Endothelial cell of umbilical vein (primary cell): ENCODE measurements around the gene SH3TC1. TPM values are rescaled to one million over a fixed set of nuclear protein-coding genes. Genes with fewer than 3 reads are reported as not detected.

ENCODE experiments used
- BruUV-seq: library from RNA; stranded (reverse); fragments of 400-500 nt; replicated peaks from 2 replicates; lab custom pipeline; 2021; lab: Mats Ljungman, UMichigan
- CTCF ChIA-PET: fragments of 300-600, 350-600 bp; sonication (Branson Sonifier 250); formaldehyde crosslinking; loops from one replicate; lab custom pipeline; 2021; ENCODE audit warnings: antibody characterized with exemption, inconsistent platforms; lab: Charles Lee
- POLR2A ChIA-PET: fragments of 300-600, 350-600 bp; sonication (Branson Sonifier 250); formaldehyde crosslinking; loops from one replicate; lab custom pipeline; 2021; ENCODE audit warnings: antibody characterized with exemption, inconsistent platforms; lab: Charles Lee
- DNase-seq: peaks from one replicate; pipeline ENCODE4 v3.0.0-alpha.2; 2011; ENCODE audit warnings: low read depth, low spot score
- FAIRE-seq: peaks from 2 replicates; lab custom pipeline; 2011; peaks lifted over from hg19 to GRCh38; lab: Jason Lieb, UNC
- H2AFZ ChIP-seq: 2 replicates; pipeline ENCODE4 v1.6.0; 2012; ENCODE audit warnings: low read depth, low read length, control low read depth, inconsistent platforms
- H3K27ac ChIP-seq: 2 replicates; pipeline ENCODE4 v1.5.1; 2011; ENCODE audit warnings: low read depth, mild to moderate bottlenecking, control low read depth, low read length, moderate library complexity; ENCODE audit not compliant: insufficient read depth
- H3K27me3 ChIP-seq, 2 experiments: 2 replicates each; pipeline versions ENCODE4 v1.6.0 to v1.6.1; 2011; ENCODE audit warnings: low read length in 2 of 2, mixed read lengths in 1 of 2; ENCODE audit not compliant: control insufficient read depth in 2 of 2, insufficient read depth in 2 of 2
- H3K36me3 ChIP-seq, 2 experiments: 2 replicates in 1 of 2; 3 replicates in 1 of 2; pipeline ENCODE4 v1.5.1; 2011; ENCODE audit warnings: low read length in 2 of 2, mild to moderate bottlenecking in 1 of 2, moderate library complexity in 1 of 2; ENCODE audit not compliant: control insufficient read depth in 2 of 2, insufficient read depth in 2 of 2; ENCODE audit errors: extremely low read depth in 1 of 2
- H3K4me1 ChIP-seq: 3 replicates; pipeline ENCODE4 v1.5.1; 2011; ENCODE audit warnings: mild to moderate bottlenecking, low read length; ENCODE audit not compliant: control insufficient read depth, insufficient read depth; ENCODE audit errors: extremely low read depth
- H3K4me2 ChIP-seq: 2 replicates; pipeline ENCODE4 v1.6.1; 2011; ENCODE audit warnings: low read length, control low read depth, mixed read lengths; ENCODE audit not compliant: insufficient read depth
- H3K4me3 ChIP-seq, 3 experiments: fragments of 200-600 bp in 1 of 3; sonication (generic), shearing (Covaris generic) in 1 of 3; replicated peaks in 1 of 3; 2 replicates each; pipeline ENCODE4 v1.5.1; 2011 to 2016; ENCODE audit warnings: control low read depth in 3 of 3, low read length in 3 of 3, mild to moderate bottlenecking in 2 of 3, inconsistent platforms in 1 of 3, low read depth in 1 of 3, moderate library complexity in 1 of 3; ENCODE audit not compliant: insufficient read depth in 1 of 3
- H3K79me2 ChIP-seq: 2 replicates; pipeline ENCODE4 v1.6.0; 2012; ENCODE audit warnings: low read length, inconsistent platforms; ENCODE audit not compliant: control insufficient read depth, insufficient read depth
- H3K9ac ChIP-seq: replicated peaks from 2 replicates; pipeline ENCODE3; 2011; ENCODE audit warnings: low read length, control low read depth; ENCODE audit not compliant: insufficient read depth; ENCODE audit errors: extremely low read depth
- H3K9me1 ChIP-seq: replicated peaks from 3 replicates; pipeline ENCODE4 v1.6.0; 2011; ENCODE audit warnings: mild to moderate bottlenecking, low read length; ENCODE audit not compliant: control insufficient read depth, insufficient read depth; ENCODE audit errors: extremely low read depth
- H3K9me3 ChIP-seq: replicated peaks from 2 replicates; pipeline ENCODE4 v1.5.1; 2012; ENCODE audit warnings: low read length, inconsistent platforms; ENCODE audit not compliant: control insufficient read depth, insufficient read depth
- H4K20me1 ChIP-seq: replicated peaks from 2 replicates; pipeline ENCODE3; 2011; ENCODE audit warnings: mild to moderate bottlenecking, low read length; ENCODE audit not compliant: control insufficient read depth, insufficient read depth; ENCODE audit errors: extremely low read depth
- EZH2 ChIP-seq: IDR thresholded peaks from 2 replicates; pipeline ENCODE4 v1.6.1; 2012; ENCODE audit warnings: borderline replicate concordance, low read depth, mild to moderate bottlenecking, moderate library complexity, low read length, inconsistent platforms; ENCODE audit not compliant: severe bottlenecking
- FOS ChIP-seq: IDR thresholded peaks from 2 replicates; pipeline ENCODE4 v1.6.1; 2011; ENCODE audit warnings: mild to moderate bottlenecking, low read length, moderate library complexity, borderline replicate concordance; ENCODE audit not compliant: insufficient read depth
- GATA2 ChIP-seq: IDR thresholded peaks from 2 replicates; pipeline ENCODE4 v1.7.0; 2011; ENCODE audit warnings: low read depth, mild to moderate bottlenecking, moderate library complexity, mixed read lengths, low read length; ENCODE audit not compliant: insufficient read length, insufficient read depth
- JUN ChIP-seq: IDR thresholded peaks from 2 replicates; pipeline ENCODE4 v1.6.1; 2011; ENCODE audit warnings: borderline replicate concordance, low read depth; ENCODE audit not compliant: insufficient read length, insufficient read depth
- MYC ChIP-seq: IDR thresholded peaks from one replicate; pipeline ENCODE4 v1.6.1; 2011; ENCODE audit warnings: mild to moderate bottlenecking, low read depth, low read length
- POLR2A ChIP-seq: IDR thresholded peaks from 2 replicates; pipeline ENCODE4 v1.6.1; 2012; ENCODE audit warnings: low read depth, mild to moderate bottlenecking, control low read depth, low read length
- POLR2AphosphoS5 ChIP-seq: IDR thresholded peaks from 2 replicates; pipeline ENCODE4 v1.6.1; 2012; ENCODE audit warnings: low read depth, mild to moderate bottlenecking, control low read depth, low read length, moderate library complexity; ENCODE audit not compliant: insufficient read depth
- dilution Hi-C: fragments of 300-500 bp; cut with MboI; formaldehyde crosslinking; loops from one replicate; pipeline ENCODE4 v1.15.0; 2019; ENCODE audit warnings: low sequenced_read_pairs; ENCODE audit not compliant: extremely low pct_ligation_motif_present
- intact Hi-C: fragments of 100-400 bp; cut with micrococcal nuclease; formaldehyde crosslinking; loops from one replicate; pipeline ENCODE4 v1.10.0; 2022
- polyA plus RNA-seq, 4 experiments: library from polyadenylated mRNA; depleted of rRNA in 3 of 4; stranded (reverse) in 3 of 4; unstranded in 1 of 4; fragments of >200 nt; gene quantifications; 2 replicates each; pipeline versions ENCODE4 v1.2.1 to v1.2.3, GENCODE V29; 2011 to 2012; ENCODE audit warnings: missing spikeins in 1 of 4
- total RNA-seq: library from RNA; stranded (reverse); gene quantifications from 2 replicates; pipeline ENCODE4 v1.2.3, GENCODE V29; 2021
- TF ChIP-seq, protein P1 (sequence below), 2 donors: IDR thresholded peaks; 1 replicate in 1 of 2; 2 replicates in 1 of 2; pipeline ENCODE4 v1.5.1; 2011; ENCODE audit warnings: low read length in 2 of 2, mild to moderate bottlenecking in 2 of 2, moderate library complexity in 2 of 2, control low read depth in 1 of 2, inconsistent platforms in 1 of 2, low read depth in 1 of 2; ENCODE audit not compliant: insufficient read depth in 1 of 2; ENCODE audit errors: extremely low read depth in 1 of 2
- TF ChIP-seq, protein P2 (sequence below): IDR thresholded peaks from 2 replicates; pipeline ENCODE4 v1.6.1; 2011; ENCODE audit not compliant: insufficient read depth, insufficient read length

SH3TC1 gene
- total and polyA plus RNA-seq, 2 donors (not counting 3 experiments of a cell fraction or from before 2014, with no cell fraction given) = 96.5 to 192 TPM

DNA sequence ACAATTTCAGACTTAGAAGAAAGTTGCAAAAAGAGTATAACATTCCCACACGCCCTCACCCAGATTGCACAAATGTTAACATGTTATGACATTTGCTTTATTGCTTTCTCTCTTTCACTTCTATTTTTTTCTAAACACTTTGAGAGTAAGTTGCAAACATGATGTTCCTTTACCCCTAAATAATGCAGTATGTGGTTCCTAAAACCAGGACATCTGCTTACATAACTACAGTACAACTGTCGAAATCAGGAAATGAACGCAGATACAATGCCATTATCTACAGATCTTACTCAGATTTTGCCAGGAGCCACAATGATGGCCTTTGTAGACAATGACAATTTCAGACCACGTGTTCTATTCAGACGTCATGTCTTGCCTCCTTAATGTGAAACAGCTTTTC lies 22.4 kb downstream of the SH3TC1 start:
- intact Hi-C loops = no loop called here
- no peak for FAIRE-seq
- no TSS peak for BruUV-seq
- TF ChIP-seq, protein P1, sequence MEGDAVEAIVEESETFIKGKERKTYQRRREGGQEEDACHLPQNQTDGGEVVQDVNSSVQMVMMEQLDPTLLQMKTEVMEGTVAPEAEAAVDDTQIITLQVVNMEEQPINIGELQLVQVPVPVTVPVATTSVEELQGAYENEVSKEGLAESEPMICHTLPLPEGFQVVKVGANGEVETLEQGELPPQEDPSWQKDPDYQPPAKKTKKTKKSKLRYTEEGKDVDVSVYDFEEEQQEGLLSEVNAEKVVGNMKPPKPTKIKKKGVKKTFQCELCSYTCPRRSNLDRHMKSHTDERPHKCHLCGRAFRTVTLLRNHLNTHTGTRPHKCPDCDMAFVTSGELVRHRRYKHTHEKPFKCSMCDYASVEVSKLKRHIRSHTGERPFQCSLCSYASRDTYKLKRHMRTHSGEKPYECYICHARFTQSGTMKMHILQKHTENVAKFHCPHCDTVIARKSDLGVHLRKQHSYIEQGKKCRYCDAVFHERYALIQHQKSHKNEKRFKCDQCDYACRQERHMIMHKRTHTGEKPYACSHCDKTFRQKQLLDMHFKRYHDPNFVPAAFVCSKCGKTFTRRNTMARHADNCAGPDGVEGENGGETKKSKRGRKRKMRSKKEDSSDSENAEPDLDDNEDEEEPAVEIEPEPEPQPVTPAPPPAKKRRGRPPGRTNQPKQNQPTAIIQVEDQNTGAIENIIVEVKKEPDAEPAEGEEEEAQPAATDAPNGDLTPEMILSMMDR (IDR thresholded peaks at IDR 0.05; ENCODE audit: extremely low read depth in 1 of 2, insufficient read depth in 1 of 2, low read depth in 1 of 2, low read length in 2 of 2) = no peak
- TF ChIP-seq MYC (no peak), FOS (no peak), EZH2 (no peak), POLR2AphosphoS5 (no peak)
- no peak overlapping the region for H2AFZ ChIP-seq
- H3K9me1 ChIP-seq = no peaks in the 10 kb centered on the region
- no peaks in the 10 kb centered on the region for H3K79me2 ChIP-seq
- no peaks in the 10 kb centered on the region for H3K4me1 ChIP-seq
- H4K20me1 ChIP-seq = no peaks in the 10 kb centered on the region
- H3K36me3 ChIP-seq = peaks cover 28 to 82% of the 10 kb centered on the region in 2 experiments
- H3K27me3 ChIP-seq = no peaks in the 10 kb centered on the region
- no peaks in the 10 kb centered on the region for H3K9me3 ChIP-seq
- H3K4me2 ChIP-seq = no peak overlapping the region
- H3K9ac ChIP-seq = no peak overlapping the region
- no peak overlapping the region for H3K27ac ChIP-seq
- dilution Hi-C loops = no loop called here
- POLR2A ChIA-PET = interaction anchor here (0.9 kb wide), 1 partner anchor 23 kb away, joined by 3 read pairs; the partner anchor contains the start of gene SH3TC1
- DNase-seq = no peak
- CTCF ChIA-PET = interaction anchor here (0.8 to 3.3 kb wide), 4 partner anchors 21 to 189 kb away, joined by 3 to 29 read pairs (median 3); partner anchors contain the start of gene SH3TC1
- no peak overlapping the region for H3K4me3 ChIP-seq

DNA sequence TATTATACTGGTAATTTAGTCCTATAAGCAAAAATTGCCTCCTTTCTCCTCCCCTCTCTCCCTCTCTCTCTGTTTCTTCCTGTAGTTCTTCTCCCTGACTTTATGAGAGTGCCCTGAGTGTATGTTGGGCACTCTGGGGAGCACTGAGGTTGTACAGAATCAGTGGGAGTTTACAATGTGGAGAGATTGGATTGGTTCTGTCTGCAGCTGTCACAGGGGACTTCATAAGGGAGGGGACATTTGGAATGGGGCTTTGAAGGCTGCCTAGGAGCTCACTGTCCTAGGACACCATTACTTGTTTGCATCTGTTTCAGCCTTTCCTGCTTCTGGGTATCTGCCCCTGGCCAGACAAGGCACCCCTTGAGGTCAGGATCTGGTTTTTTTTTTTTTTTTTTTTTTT lies 22.9 kb downstream of the SH3TC1 start:
- Histone ChIP-seq H3K9ac (no peak overlapping the region), H3K4me1 (no peaks in the 10 kb centered on the region), H2AFZ (no peak overlapping the region), H3K36me3 (peaks cover 31 to 83% of the 10 kb centered on the region in 2 experiments), H3K27ac (no peak overlapping the region), H3K4me2 (no peak overlapping the region), H3K4me3 (no peak overlapping the region), H3K79me2 (no peaks in the 10 kb centered on the region), H3K9me3 (no peaks in the 10 kb centered on the region), H3K27me3 (no peaks in the 10 kb centered on the region), H3K9me1 (no peaks in the 10 kb centered on the region), H4K20me1 (no peaks in the 10 kb centered on the region)
- BruUV-seq = no TSS peak
- FAIRE-seq = no peak
- no peak for DNase-seq
- ChIA-PET POLR2A (no interaction called here), CTCF (interaction anchor here (3.3 kb wide), 1 partner anchor 46 kb away, joined by 29 read pairs; no protein-coding TSS in a partner anchor)
- dilution Hi-C loops (no loop called here), intact Hi-C loops (no loop called here)
- TF ChIP-seq EZH2 (no peak), GATA2 (no peak), MYC (no peak), POLR2A (no peak), POLR2AphosphoS5 (no peak), JUN (no peak)
- TF ChIP-seq, protein P1 (IDR thresholded peaks at IDR 0.05; ENCODE audit: extremely low read depth in 1 of 2, insufficient read depth in 1 of 2, low read depth in 1 of 2, low read length in 2 of 2) = no peak
- TF ChIP-seq, protein P2, sequence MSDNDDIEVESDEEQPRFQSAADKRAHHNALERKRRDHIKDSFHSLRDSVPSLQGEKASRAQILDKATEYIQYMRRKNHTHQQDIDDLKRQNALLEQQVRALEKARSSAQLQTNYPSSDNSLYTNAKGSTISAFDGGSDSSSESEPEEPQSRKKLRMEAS = no peak
